Measurements from ENCODE around the gene DHX34.

Gene DHX34

DNA sequence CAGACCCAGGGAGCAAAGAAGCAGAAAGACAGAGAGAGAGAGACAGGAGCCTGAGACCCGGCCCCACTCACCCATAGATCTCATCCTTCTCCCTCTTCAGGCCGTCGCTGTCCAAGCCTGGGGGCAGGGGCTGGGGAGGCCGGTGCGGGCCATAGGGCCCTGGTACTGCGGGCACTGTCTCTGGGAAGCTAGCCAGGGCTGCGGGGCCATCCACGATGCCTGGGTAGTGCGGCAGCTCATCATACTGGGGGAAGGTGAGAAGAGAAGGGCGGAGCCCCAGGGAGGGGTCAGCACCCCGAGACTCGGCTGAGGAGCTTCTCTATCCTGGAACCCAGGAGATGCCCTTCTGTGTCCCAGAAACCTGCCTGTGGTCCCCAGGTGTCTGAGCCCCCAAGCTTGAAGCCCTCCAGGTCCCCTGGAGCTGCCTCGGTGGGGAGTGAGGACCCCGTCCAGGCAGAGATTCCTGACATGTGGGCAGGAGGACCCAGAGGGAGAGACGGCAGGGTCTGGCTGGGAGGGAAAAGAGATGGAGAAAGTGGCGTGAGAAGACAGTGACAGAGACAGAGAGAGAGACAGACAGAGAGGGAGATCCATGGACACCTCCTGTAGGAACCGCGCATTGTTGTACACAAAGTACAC is 68.1 kb downstream of the DHX34 start:
- Histone ChIP-seq H4K8ac (ENCODE audit: low read depth, low read length) (no peak overlapping the region), H2BK120ac (ENCODE audit: low read depth, low read length) (no peak overlapping the region), H3K56ac (ENCODE audit: low read length) (peak overlapping the region; percentile 74), H4K5ac (ENCODE audit: low read length) (no peak overlapping the region), H2BK5ac (ENCODE audit: low read length) (no peak overlapping the region), H3K4me2 (ENCODE audit: low read length) (peak overlapping the region; percentile 38), H3K27ac (ENCODE audit: low read depth, low read length) (no peak overlapping the region), H3K4me1 (ENCODE audit: control insufficient read depth, low read depth, low read length) (peaks cover 9% of the 10 kb centered on the region), H3K79me1 (ENCODE audit: low read length) (peaks cover 5% of the 10 kb centered on the region), H2BK15ac (replicated peaks; ENCODE audit: low read depth) (no peak overlapping the region), H3K27me3 (ENCODE audit: insufficient read depth, low read length, poor library complexity) (no peaks in the 10 kb centered on the region), H3K23ac (ENCODE audit: low read length) (no peak overlapping the region), H3K4me3 (ENCODE audit: low read length) (peak overlapping the region; percentile 51), H2AK5ac (ENCODE audit: low read length) (no peak overlapping the region), H3K36me3 (ENCODE audit: control insufficient read depth, insufficient read depth, low read length) (peaks cover 11% of the 10 kb centered on the region), H3K4ac (ENCODE audit: low read depth, low read length) (no peak overlapping the region), H3K9ac (ENCODE audit: low read length) (peak overlapping the region; percentile 75), H3K18ac (ENCODE audit: low read length) (no peak overlapping the region), H3K79me2 (ENCODE audit: control insufficient read depth, insufficient read depth, low read length) (peaks cover 4% of the 10 kb centered on the region)
- DNase-seq: no peak
- WGBS (ENCODE audit: extremely low coverage, insufficient coverage, low lambda C conversion rate): no CpG with 5 or more reads among the region's 18 CpGs

GRCh38 chr19:47417746-47418691 is 68.9 kb downstream of the DHX34 start:
- no peak overlapping the region for H3K18ac ChIP-seq (ENCODE audit: low read length)
- H2BK120ac ChIP-seq (ENCODE audit: low read depth, low read length): no peak overlapping the region
- no peak overlapping the region for H4K8ac ChIP-seq (ENCODE audit: low read depth, low read length)
- no peak overlapping the region for H2AK5ac ChIP-seq (ENCODE audit: low read length)
- H3K36me3 ChIP-seq (ENCODE audit: control insufficient read depth, insufficient read depth, low read length): peaks cover 11% of the 10 kb centered on the region
- peak overlapping the region; percentile 51 for H3K4me3 ChIP-seq (ENCODE audit: low read length)
- no peak overlapping the region for H3K4ac ChIP-seq (ENCODE audit: low read depth, low read length)
- peaks cover 9% of the 10 kb centered on the region for H3K4me1 ChIP-seq (ENCODE audit: control insufficient read depth, low read depth, low read length)
- no peak for DNase-seq
- H3K4me2 ChIP-seq (ENCODE audit: low read length): peak overlapping the region; percentile 38
- peaks cover 4% of the 10 kb centered on the region for H3K79me2 ChIP-seq (ENCODE audit: control insufficient read depth, insufficient read depth, low read length)
- no peak overlapping the region for H3K27ac ChIP-seq (ENCODE audit: low read depth, low read length)
- H4K5ac ChIP-seq (ENCODE audit: low read length): no peak overlapping the region
- H2BK5ac ChIP-seq (ENCODE audit: low read length): no peak overlapping the region
- H3K23ac ChIP-seq (ENCODE audit: low read length): peak overlapping the region; percentile 2
- H2BK15ac ChIP-seq (replicated peaks; ENCODE audit: low read depth): no peak overlapping the region
- no peaks in the 10 kb centered on the region for H3K27me3 ChIP-seq (ENCODE audit: insufficient read depth, low read length, poor library complexity)
- H3K9ac ChIP-seq (ENCODE audit: low read length): peak overlapping the region; percentile 75
- no CpG with 5 or more reads among the region's 34 CpGs for WGBS (ENCODE audit: extremely low coverage, insufficient coverage, low lambda C conversion rate)
- H3K79me1 ChIP-seq (ENCODE audit: low read length): peaks cover 5% of the 10 kb centered on the region
- peak overlapping the region; percentile 76 for H3K56ac ChIP-seq (ENCODE audit: low read length)

DNA sequence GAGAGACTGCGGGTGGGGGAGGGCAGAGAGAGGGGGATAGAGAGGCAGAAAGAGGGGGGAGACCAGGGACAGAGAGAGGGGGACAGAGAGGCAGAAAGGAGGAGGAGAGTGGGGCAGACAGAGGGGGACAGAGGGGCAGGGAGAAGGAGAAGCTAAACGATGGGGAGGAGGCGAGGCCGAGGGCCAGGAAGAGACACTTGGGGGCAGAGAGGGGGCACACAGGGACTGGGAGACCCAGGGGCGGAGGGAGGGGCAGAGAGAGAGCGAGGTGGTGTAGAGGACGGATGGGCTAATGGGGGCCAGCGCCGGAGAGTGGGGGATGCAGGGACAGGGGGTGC is 69.5 kb downstream of the DHX34 start:
- H3K36me3 ChIP-seq (ENCODE audit: control insufficient read depth, insufficient read depth, low read length): peaks cover 8% of the 10 kb centered on the region
- H3K4me1 ChIP-seq (ENCODE audit: control insufficient read depth, low read depth, low read length): peaks cover 11% of the 10 kb centered on the region
- no peaks in the 10 kb centered on the region for H3K27me3 ChIP-seq (ENCODE audit: insufficient read depth, low read length, poor library complexity)
- H2BK120ac ChIP-seq (ENCODE audit: low read depth, low read length): no peak overlapping the region
- H3K18ac ChIP-seq (ENCODE audit: low read length): peak overlapping the region; percentile 70
- H2AK5ac ChIP-seq (ENCODE audit: low read length): no peak overlapping the region
- H4K5ac ChIP-seq (ENCODE audit: low read length): no peak overlapping the region
- H3K79me2 ChIP-seq (ENCODE audit: control insufficient read depth, insufficient read depth, low read length): peaks cover 4% of the 10 kb centered on the region
- DNase-seq: no peak
- H3K9ac ChIP-seq (ENCODE audit: low read length): peak overlapping the region; percentile 75
- H3K23ac ChIP-seq (ENCODE audit: low read length): peak overlapping the region; percentile 66
- H3K79me1 ChIP-seq (ENCODE audit: low read length): peaks cover 5% of the 10 kb centered on the region
- H2BK5ac ChIP-seq (ENCODE audit: low read length): no peak overlapping the region
- WGBS (ENCODE audit: extremely low coverage, insufficient coverage, low lambda C conversion rate): no CpG with 5 or more reads among the region's 9 CpGs
- H3K56ac ChIP-seq (ENCODE audit: low read length): peak overlapping the region; percentile 76
- H3K4me2 ChIP-seq (ENCODE audit: low read length): peak overlapping the region; percentile 38
- H3K27ac ChIP-seq (ENCODE audit: low read depth, low read length): no peak overlapping the region
- no peak overlapping the region for H4K8ac ChIP-seq (ENCODE audit: low read depth, low read length)
- peak overlapping the region; percentile 19 for H3K4ac ChIP-seq (ENCODE audit: low read depth, low read length)
- H3K4me3 ChIP-seq (ENCODE audit: low read length): peak overlapping the region; percentile 51
- no peak overlapping the region for H2BK15ac ChIP-seq (replicated peaks; ENCODE audit: low read depth)

DNA sequence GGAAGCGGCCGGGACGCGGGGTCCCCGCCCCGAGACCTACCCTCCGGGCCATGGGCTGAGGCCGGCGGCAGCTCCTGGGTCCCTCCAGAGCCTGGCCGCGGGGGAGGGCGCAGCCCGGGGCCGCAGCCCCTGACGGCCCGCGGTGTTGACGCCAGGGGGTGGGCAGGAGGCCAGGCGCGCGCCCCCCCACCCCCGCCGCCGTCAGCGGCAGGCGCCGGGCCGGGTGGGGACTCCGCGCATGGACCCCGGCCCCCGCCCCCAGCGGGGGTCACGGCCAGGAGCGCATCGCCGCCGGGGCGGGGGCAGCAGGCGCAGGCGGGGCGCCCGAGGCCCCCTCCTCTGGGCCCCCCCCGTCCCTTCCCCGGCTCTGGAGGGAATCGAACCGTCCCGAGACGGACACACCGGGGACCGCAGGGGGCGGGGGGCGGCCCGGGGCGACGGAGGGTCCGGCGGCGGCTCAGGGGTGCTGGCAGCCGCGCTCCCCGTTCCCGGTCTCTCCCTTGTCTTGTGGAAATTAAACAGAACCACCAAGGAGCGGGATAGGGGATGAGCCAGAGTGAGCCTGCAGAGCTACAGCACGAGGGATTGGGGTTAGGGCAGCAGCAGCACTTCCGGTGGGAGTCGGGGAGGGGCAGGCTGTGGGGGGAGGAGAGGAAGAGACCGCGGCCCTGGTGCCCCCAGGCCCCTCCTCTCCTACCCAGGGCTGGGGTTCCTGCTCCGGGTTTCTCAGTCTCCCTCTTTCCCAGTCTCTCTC is 70.1 kb downstream of the DHX34 start, which contains the start of gene MEIS3:
Gene MEIS3 (minus strand): TSS at position 498 of the 754 bp plus-strand sequence. CDS start 446 bp downstream, at position 52.
- Histone ChIP-seq H3K9ac (ENCODE audit: low read length) (peak within 1 kb of the TSS; percentile 75), H2BK120ac (ENCODE audit: low read depth, low read length) (no peak within 1 kb of the TSS), H3K18ac (ENCODE audit: low read length) (peak within 1 kb of the TSS; percentile 71), H3K79me2 (ENCODE audit: control insufficient read depth, insufficient read depth, low read length) (peaks cover 4% of the 10 kb centered on the region), H3K4me2 (ENCODE audit: low read length) (peak within 1 kb of the TSS; percentile 95), H3K4me3 (ENCODE audit: low read length) (peak within 1 kb of the TSS; percentile 51), H3K36me3 (ENCODE audit: control insufficient read depth, insufficient read depth, low read length) (peaks cover 5% of the 10 kb centered on the region), H2BK5ac (ENCODE audit: low read length) (no peak within 1 kb of the TSS), H2BK15ac (replicated peaks; ENCODE audit: low read depth) (no peak within 1 kb of the TSS), H3K56ac (ENCODE audit: low read length) (peak within 1 kb of the TSS; percentile 76), H4K5ac (ENCODE audit: low read length) (no peak within 1 kb of the TSS), H3K27ac (ENCODE audit: low read depth, low read length) (peak within 1 kb of the TSS; percentile 51), H3K4ac (ENCODE audit: low read depth, low read length) (peak within 1 kb of the TSS; percentile 25), H3K79me1 (ENCODE audit: low read length) (peaks cover 5% of the 10 kb centered on the region), H4K8ac (ENCODE audit: low read depth, low read length) (peak within 1 kb of the TSS; percentile 2), H3K27me3 (ENCODE audit: insufficient read depth, low read length, poor library complexity) (no peaks in the 10 kb centered on the region), H3K23ac (ENCODE audit: low read length) (peak within 1 kb of the TSS; percentile 66), H2AK5ac (ENCODE audit: low read length) (no peak within 1 kb of the TSS), H3K4me1 (ENCODE audit: control insufficient read depth, low read depth, low read length) (peaks cover 11% of the 10 kb centered on the region)
- peak; percentile 83 for DNase-seq
- WGBS (ENCODE audit: extremely low coverage, insufficient coverage, low lambda C conversion rate): no CpG with 5 or more reads among the region's 70 CpGs

GRCh38 chr19:47419789-47420188 is 70.7 kb downstream of the DHX34 start:
- Histone ChIP-seq H3K79me2 (ENCODE audit: control insufficient read depth, insufficient read depth, low read length) (peaks cover 4% of the 10 kb centered on the region), H4K5ac (ENCODE audit: low read length) (no peak overlapping the region), H3K9ac (ENCODE audit: low read length) (peak overlapping the region; percentile 69), H2BK15ac (replicated peaks; ENCODE audit: low read depth) (no peak overlapping the region), H3K4me2 (ENCODE audit: low read length) (peak overlapping the region; percentile 95), H3K56ac (ENCODE audit: low read length) (peak overlapping the region; percentile 76), H3K4ac (ENCODE audit: low read depth, low read length) (peak overlapping the region; percentile 25), H3K4me1 (ENCODE audit: control insufficient read depth, low read depth, low read length) (peaks cover 11% of the 10 kb centered on the region), H3K27me3 (ENCODE audit: insufficient read depth, low read length, poor library complexity) (no peaks in the 10 kb centered on the region), H3K23ac (ENCODE audit: low read length) (peak overlapping the region; percentile 60), H4K8ac (ENCODE audit: low read depth, low read length) (peak overlapping the region; percentile 2), H3K18ac (ENCODE audit: low read length) (peak overlapping the region; percentile 71), H2BK5ac (ENCODE audit: low read length) (no peak overlapping the region), H3K36me3 (ENCODE audit: control insufficient read depth, insufficient read depth, low read length) (peaks cover 3% of the 10 kb centered on the region), H3K79me1 (ENCODE audit: low read length) (peaks cover 5% of the 10 kb centered on the region), H2BK120ac (ENCODE audit: low read depth, low read length) (no peak overlapping the region), H3K27ac (ENCODE audit: low read depth, low read length) (peak overlapping the region; percentile 51), H3K4me3 (ENCODE audit: low read length) (no peak overlapping the region), H2AK5ac (ENCODE audit: low read length) (no peak overlapping the region)
- WGBS (ENCODE audit: extremely low coverage, insufficient coverage, low lambda C conversion rate): no CpG with 5 or more reads among the region's 19 CpGs
- DNase-seq: no peak
